ENCODE measurements around the gene APOB. TPM values are rescaled to one million over a fixed set of nuclear protein-coding genes. Genes with fewer than 3 reads are reported as not detected.

Gene APOB
- total RNA-seq, 1 experiment from 2014 or later = 234 TPM

GRCh38 chr2:21011876-21012556 lies 31.9 kb downstream of the APOB start:
- DNase-seq = no peak
- intact Hi-C loops (cut with micrococcal nuclease; ENCODE audit: unreplicated experiment) = loop anchor here (5.0 kb wide), 1 partner anchor 1335 kb away; no protein-coding TSS in a partner anchor
- Mint-ChIP-seq H3K4me3 (ENCODE audit: unreplicated experiment) (no peak overlapping the region), H3K27ac (ENCODE audit: unreplicated experiment) (no peak overlapping the region), H3K27me3 (ENCODE audit: insufficient read depth, unreplicated experiment) (no peaks in the 10 kb centered on the region), H3K4me1 (ENCODE audit: low read depth, unreplicated experiment) (no peaks in the 10 kb centered on the region), H3K9me3 (ENCODE audit: unreplicated experiment) (peaks cover 13% of the 10 kb centered on the region), H3K36me3 (ENCODE audit: insufficient read depth, unreplicated experiment) (peaks cover 84% of the 10 kb centered on the region)
- ChIA-PET POLR2A (no interaction called here), CTCF (no interaction called here)
- Histone ChIP-seq H3K27me3 (replicated peaks; ENCODE audit: control insufficient read depth, insufficient read depth, low read length) (no peaks in the 10 kb centered on the region), H3K36me3 (ENCODE audit: control insufficient read depth, insufficient read depth, low read length) (peaks cover 34% of the 10 kb centered on the region), H3K4me3 (ENCODE audit: low read depth, low read length) (no peak overlapping the region), H3K4me1 (no peaks in the 10 kb centered on the region), H3K9me3 (peaks cover 20% of the 10 kb centered on the region)
- no TSS peak for BruUV-seq (replicated peaks)
- TF ChIP-seq CTCF (IDR thresholded peaks at IDR 0.05; ENCODE audit: insufficient read depth in 1 of 2, low read depth in 1 of 2, low read length in 1 of 2, severe bottlenecking in 1 of 2, unreplicated experiment in 1 of 2) = no peak

- Histone ChIP-seq H3K36me3 (ENCODE audit: control insufficient read depth, insufficient read depth, low read length) (peaks cover 34% of the 10 kb centered on the region), H3K9me3 (peaks cover 20% of the 10 kb centered on the region), H3K4me1 (no peaks in the 10 kb centered on the region), H3K27me3 (replicated peaks; ENCODE audit: control insufficient read depth, insufficient read depth, low read length) (no peaks in the 10 kb centered on the region), H3K4me3 (ENCODE audit: low read depth, low read length) (no peak overlapping the region)
- no TSS peak for BruUV-seq (replicated peaks)
- DNase-seq = no peak
- intact Hi-C loops (cut with micrococcal nuclease; ENCODE audit: unreplicated experiment) = loop anchor here (5.0 kb wide), 1 partner anchor 1334 kb away; no protein-coding TSS in a partner anchor
- no peak for TF ChIP-seq CTCF (IDR thresholded peaks at IDR 0.05; ENCODE audit: insufficient read depth in 1 of 2, low read depth in 1 of 2, low read length in 1 of 2, severe bottlenecking in 1 of 2, unreplicated experiment in 1 of 2)
- ChIA-PET POLR2A (no interaction called here), CTCF (no interaction called here)
- peaks cover 86% of the 10 kb centered on the region for H3K36me3 Mint-ChIP-seq (ENCODE audit: insufficient read depth, unreplicated experiment)
- H3K27me3 Mint-ChIP-seq (ENCODE audit: insufficient read depth, unreplicated experiment) = no peaks in the 10 kb centered on the region
- no peak overlapping the region for H3K27ac Mint-ChIP-seq (ENCODE audit: unreplicated experiment)
- H3K4me1 Mint-ChIP-seq (ENCODE audit: low read depth, unreplicated experiment) = no peaks in the 10 kb centered on the region
- peaks cover 10% of the 10 kb centered on the region for H3K9me3 Mint-ChIP-seq (ENCODE audit: unreplicated experiment)
- no peak overlapping the region for H3K4me3 Mint-ChIP-seq (ENCODE audit: unreplicated experiment)
Measured at GRCh38 chr2:21011453-21011852, 32.4 kb downstream of the APOB start.

- ChIA-PET CTCF (no interaction called here), POLR2A (no interaction called here)
- Mint-ChIP-seq H3K27me3 (ENCODE audit: insufficient read depth, unreplicated experiment) (no peaks in the 10 kb centered on the region), H3K27ac (ENCODE audit: unreplicated experiment) (no peak overlapping the region), H3K9me3 (ENCODE audit: unreplicated experiment) (peaks cover 10% of the 10 kb centered on the region), H3K4me3 (ENCODE audit: unreplicated experiment) (no peak overlapping the region), H3K36me3 (ENCODE audit: insufficient read depth, unreplicated experiment) (peaks cover 86% of the 10 kb centered on the region), H3K4me1 (ENCODE audit: low read depth, unreplicated experiment) (no peaks in the 10 kb centered on the region)
- DNase-seq = no peak
- intact Hi-C loops (cut with micrococcal nuclease; ENCODE audit: unreplicated experiment) = loop anchor here (5.0 kb wide), 1 partner anchor 1334 kb away; no protein-coding TSS in a partner anchor
- H3K27me3 ChIP-seq (replicated peaks; ENCODE audit: control insufficient read depth, insufficient read depth, low read length) = no peaks in the 10 kb centered on the region
- TF ChIP-seq CTCF (IDR thresholded peaks at IDR 0.05; ENCODE audit: insufficient read depth in 1 of 2, low read depth in 1 of 2, low read length in 1 of 2, severe bottlenecking in 1 of 2, unreplicated experiment in 1 of 2) = no peak
- H3K9me3 ChIP-seq = peaks cover 21% of the 10 kb centered on the region
- no TSS peak for BruUV-seq (replicated peaks)
- peaks cover 31% of the 10 kb centered on the region for H3K36me3 ChIP-seq (ENCODE audit: control insufficient read depth, insufficient read depth, low read length)
- no peak overlapping the region for H3K4me3 ChIP-seq (ENCODE audit: low read depth, low read length)
- H3K4me1 ChIP-seq = no peaks in the 10 kb centered on the region
Measured at GRCh38 chr2:21010813-21011439, 32.9 kb downstream of the APOB start.

All from Caco-2 (cell line).